Breast epithelium (tissue), 3 donors: ENCODE results near the gene AARSD1.

ENCODE experiments used
- CTCF ChIP-seq, 3 donors: fragments of 450-650 bp; IDR thresholded peaks; one replicate each; pipeline ENCODE4 v1.5.1; 2016 to 2017; ENCODE audit warnings: antibody characterized with exemption in 3 of 3, mild to moderate bottlenecking in 3 of 3, moderate library complexity in 3 of 3
- POLR2A ChIP-seq: fragments of 450-650 bp; IDR thresholded peaks from one replicate; pipeline ENCODE4 v1.6.1; 2016; ENCODE audit warnings: antibody characterized with exemption, mild to moderate bottlenecking, moderate library complexity
- POLR2AphosphoS5 ChIP-seq, 3 donors: sonication (generic); formaldehyde crosslinking; IDR thresholded peaks; one replicate each; pipeline ENCODE4 v1.6.1; 2017; ENCODE audit warnings: antibody characterized with exemption in 3 of 3

GRCh38 chr17:42999003-42999525 lies 34.8 kb upstream of the AARSD1 start:
- TF ChIP-seq CTCF (IDR thresholded peaks at IDR 0.05): no peak
- no peak for TF ChIP-seq POLR2AphosphoS5 (IDR thresholded peaks at IDR 0.05)
- TF ChIP-seq POLR2A: no peak
